K562 (cell line): ENCODE measurements around the gene UBE3D.

Experiments
- FOXM1 ChIP-seq, 2 experiments: fragments of 450-650 bp in 1 of 2; sonication (generic) in 1 of 2; formaldehyde crosslinking in 1 of 2; IDR thresholded peaks; 2 replicates each; pipeline versions ENCODE4 v1.6.1 to v1.9.0; 2017 to 2022; ENCODE audit warnings: low read depth in 2 of 2, mild to moderate bottlenecking in 2 of 2, missing genetic modification reagents in 1 of 2, moderate library complexity in 1 of 2
- MXI1 ChIP-seq: IDR thresholded peaks from 2 replicates; pipeline ENCODE4 v1.6.1; 2011; ENCODE audit warnings: low read depth, mild to moderate bottlenecking, improper control_type of control experiment, low read length
- POLR2A ChIP-seq: fragments of 450-650 bp; conservative IDR thresholded peaks from 2 replicates; pipeline ENCODE4 v1.6.1; 2016
- TF ChIP-seq, protein P1 (sequence below): fragments of 450-650 bp; formaldehyde crosslinking; IDR thresholded peaks from 2 replicates; pipeline ENCODE4 v1.4.0; 2022; ENCODE audit warnings: missing genetic modification characterization
- TF ChIP-seq, protein P2 (sequence below), 3 experiments: IDR thresholded peaks in 2 of 3; conservative IDR thresholded peaks in 1 of 3; 2 replicates each; pipeline ENCODE4 v1.5.1; 2011 to 2012; ENCODE audit warnings: low read length in 3 of 3, mild to moderate bottlenecking in 3 of 3, control low read depth in 2 of 3, improper control_type of control experiment in 1 of 3, inconsistent platforms in 1 of 3, low read depth in 1 of 3, mixed read lengths in 1 of 3, moderate library complexity in 1 of 3; ENCODE audit not compliant: insufficient read depth in 2 of 3

DNA sequence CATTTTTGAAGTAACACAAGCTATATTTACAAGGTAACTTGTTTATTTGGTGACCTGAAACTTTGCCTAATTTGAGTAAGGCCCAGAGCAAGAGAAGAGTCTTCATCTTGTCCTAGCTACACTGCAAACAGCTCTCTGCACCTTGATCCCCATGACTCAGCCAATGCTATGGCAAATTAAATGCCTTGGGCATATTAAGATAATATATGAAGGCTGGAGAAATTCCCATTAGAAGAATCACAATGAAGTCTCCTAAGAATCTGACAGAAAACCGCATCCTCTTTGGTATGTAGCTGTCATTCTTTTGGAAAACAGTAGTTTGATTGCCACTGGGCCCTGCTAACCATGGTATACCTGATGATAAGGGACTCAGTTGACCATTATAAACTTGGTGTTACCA lies 204.5 kb downstream of the UBE3D start:
- TF ChIP-seq FOXM1 (IDR thresholded peaks at IDR 0.05; ENCODE audit: low read depth), result no peak
- no peak for TF ChIP-seq FOXM1 (CRISPR knock-in tag; IDR thresholded peaks at IDR 0.05; ENCODE audit: low read depth)
- TF ChIP-seq, protein P1, sequence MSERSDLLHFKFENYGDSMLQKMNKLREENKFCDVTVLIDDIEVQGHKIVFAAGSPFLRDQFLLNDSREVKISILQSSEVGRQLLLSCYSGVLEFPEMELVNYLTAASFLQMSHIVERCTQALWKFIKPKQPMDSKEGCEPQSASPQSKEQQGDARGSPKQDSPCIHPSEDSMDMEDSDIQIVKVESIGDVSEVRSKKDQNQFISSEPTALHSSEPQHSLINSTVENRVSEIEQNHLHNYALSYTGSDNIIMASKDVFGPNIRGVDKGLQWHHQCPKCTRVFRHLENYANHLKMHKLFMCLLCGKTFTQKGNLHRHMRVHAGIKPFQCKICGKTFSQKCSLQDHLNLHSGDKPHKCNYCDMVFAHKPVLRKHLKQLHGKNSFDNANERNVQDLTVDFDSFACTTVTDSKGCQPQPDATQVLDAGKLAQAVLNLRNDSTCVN (CRISPR knock-in tag), result no peak
- TF ChIP-seq MXI1, result no peak
- no peak for TF ChIP-seq POLR2A
- TF ChIP-seq, protein P2, sequence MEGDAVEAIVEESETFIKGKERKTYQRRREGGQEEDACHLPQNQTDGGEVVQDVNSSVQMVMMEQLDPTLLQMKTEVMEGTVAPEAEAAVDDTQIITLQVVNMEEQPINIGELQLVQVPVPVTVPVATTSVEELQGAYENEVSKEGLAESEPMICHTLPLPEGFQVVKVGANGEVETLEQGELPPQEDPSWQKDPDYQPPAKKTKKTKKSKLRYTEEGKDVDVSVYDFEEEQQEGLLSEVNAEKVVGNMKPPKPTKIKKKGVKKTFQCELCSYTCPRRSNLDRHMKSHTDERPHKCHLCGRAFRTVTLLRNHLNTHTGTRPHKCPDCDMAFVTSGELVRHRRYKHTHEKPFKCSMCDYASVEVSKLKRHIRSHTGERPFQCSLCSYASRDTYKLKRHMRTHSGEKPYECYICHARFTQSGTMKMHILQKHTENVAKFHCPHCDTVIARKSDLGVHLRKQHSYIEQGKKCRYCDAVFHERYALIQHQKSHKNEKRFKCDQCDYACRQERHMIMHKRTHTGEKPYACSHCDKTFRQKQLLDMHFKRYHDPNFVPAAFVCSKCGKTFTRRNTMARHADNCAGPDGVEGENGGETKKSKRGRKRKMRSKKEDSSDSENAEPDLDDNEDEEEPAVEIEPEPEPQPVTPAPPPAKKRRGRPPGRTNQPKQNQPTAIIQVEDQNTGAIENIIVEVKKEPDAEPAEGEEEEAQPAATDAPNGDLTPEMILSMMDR (IDR thresholded peaks at IDR 0.05 in 2 of 3, conservative IDR thresholded peaks at IDR 0.05 in 1 of 3; ENCODE audit: insufficient read depth in 2 of 3, low read depth in 1 of 3, low read length in 3 of 3), result no peak
